Ectodermal cell (in vitro differentiated cells): ENCODE measurements around the gene PIGW.

Source experiments
- H3K27ac ChIP-seq: 2 replicates; pipeline ENCODE4 v1.7.0; 2013; ENCODE audit warnings: mild to moderate bottlenecking, low read depth, low read length; ENCODE audit not compliant: insufficient read depth, poor library complexity, severe bottlenecking
- H3K27me3 ChIP-seq: 2 replicates; pipeline ENCODE4 v1.7.0; 2013; ENCODE audit warnings: mild to moderate bottlenecking, low read length; ENCODE audit not compliant: insufficient read depth, control insufficient read depth, poor library complexity, severe bottlenecking
- H3K36me3 ChIP-seq: one replicate; pipeline ENCODE4 v1.7.0; 2013; ENCODE audit warnings: low read length; ENCODE audit not compliant: control insufficient read depth, insufficient read depth
- H3K4me1 ChIP-seq: one replicate; pipeline ENCODE4 v1.7.0; 2013; ENCODE audit warnings: low read length; ENCODE audit not compliant: control insufficient read depth, insufficient read depth
- H3K4me3 ChIP-seq: 2 replicates; pipeline ENCODE4 v1.7.0; 2013; ENCODE audit warnings: low read depth, low read length, control low read depth; ENCODE audit not compliant: insufficient read depth
- H3K9me3 ChIP-seq: 2 replicates; pipeline ENCODE4 v1.7.0; 2013; ENCODE audit warnings: mild to moderate bottlenecking, low read length, moderate library complexity; ENCODE audit not compliant: control insufficient read depth
- WGBS, 2 experiments: methylation state at CpG; one replicate each; pipeline ENCODE4 v1.1.7; 2013; ENCODE audit warnings: missing lambda C conversion rate in 2 of 2; 5-methylcytosine and 5-hydroxymethylcytosine counted together

The PIGW gene

DNA sequence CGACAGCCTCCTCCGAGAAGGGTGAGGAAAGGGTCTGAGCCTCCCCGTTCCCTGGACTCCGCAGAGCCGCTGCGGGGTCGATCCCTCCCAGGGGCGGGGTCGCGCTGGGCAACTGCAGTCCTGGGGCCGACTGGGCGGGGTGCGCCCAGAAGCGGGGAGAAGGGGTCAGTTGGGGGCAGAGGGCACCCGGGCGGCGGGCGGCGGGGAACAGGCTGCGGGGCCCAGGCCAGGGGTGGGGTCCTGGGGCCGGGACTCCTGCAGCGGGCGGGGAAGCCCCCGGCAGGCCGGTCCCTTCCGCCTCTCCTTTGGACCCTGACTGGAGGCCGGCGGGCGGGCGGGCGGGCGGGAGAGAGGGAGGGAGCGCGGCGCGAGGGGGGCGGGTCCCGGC, 10.3 kb downstream of the PIGW start:
- Histone ChIP-seq H3K27ac (peak overlapping the region; percentile 94), H3K9me3 (no peaks in the 10 kb centered on the region), H3K4me3 (peak overlapping the region; percentile 88), H3K27me3 (no peaks in the 10 kb centered on the region), H3K4me1 (peaks cover 18% of the 10 kb centered on the region), H3K36me3 (no peaks in the 10 kb centered on the region)
- 0 to 1% methylated on average over 38 of the region's 38 CpGs for WGBS, 2 experiments

DNA sequence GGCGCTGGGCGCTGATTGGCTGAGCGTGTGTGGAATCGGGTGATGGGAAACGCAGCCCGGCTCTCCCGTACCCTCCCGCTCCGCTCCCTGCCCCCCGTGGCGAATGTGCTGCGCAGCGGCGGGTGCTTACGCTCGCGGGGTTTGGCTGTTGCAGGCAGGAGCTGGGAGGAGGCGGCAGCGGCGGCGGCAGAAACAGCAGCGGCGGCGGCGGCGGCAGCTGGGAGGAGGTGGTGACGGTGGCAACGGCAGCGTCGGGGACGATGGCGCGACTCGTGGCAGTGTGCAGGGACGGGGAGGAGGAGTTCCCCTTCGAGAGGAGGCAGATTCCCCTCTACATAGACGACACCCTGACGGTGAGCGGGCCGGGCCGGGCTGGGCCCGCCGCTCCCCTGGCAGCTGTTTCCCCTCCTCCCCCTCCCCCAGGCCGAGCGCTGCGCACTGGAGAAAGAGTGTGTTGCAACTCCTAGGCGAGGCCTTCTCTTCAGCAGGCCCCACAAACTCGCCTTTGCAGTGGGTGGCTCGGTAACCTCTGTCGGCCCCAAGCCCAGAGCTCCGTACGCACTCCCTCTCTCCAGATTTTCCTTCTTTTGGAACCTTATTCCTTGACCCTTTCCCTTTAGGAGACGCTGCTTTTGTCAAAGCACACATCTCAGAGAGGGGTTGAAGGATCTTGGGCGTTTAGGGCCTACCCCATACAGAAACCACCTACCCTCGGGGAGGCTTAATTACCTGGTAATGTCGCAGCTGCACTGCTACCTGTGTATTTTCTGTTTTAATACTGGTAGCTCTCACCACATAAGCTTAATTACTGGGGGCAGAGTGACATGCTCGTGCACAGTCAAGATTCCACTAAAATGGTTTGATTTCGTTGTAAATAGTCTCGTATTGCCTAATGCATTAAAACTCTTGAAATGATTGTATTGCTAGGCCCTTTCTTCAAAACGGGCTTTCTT, 11.0 kb downstream of the PIGW start:
- Histone ChIP-seq H3K4me1 (peaks cover 18% of the 10 kb centered on the region), H3K27me3 (no peaks in the 10 kb centered on the region), H3K4me3 (peak overlapping the region; percentile 88), H3K36me3 (no peaks in the 10 kb centered on the region), H3K9me3 (no peaks in the 10 kb centered on the region), H3K27ac (peak overlapping the region; percentile 91)
- 1 to 2% methylated on average over 60 of the region's 60 CpGs for WGBS, 2 experiments

DNA sequence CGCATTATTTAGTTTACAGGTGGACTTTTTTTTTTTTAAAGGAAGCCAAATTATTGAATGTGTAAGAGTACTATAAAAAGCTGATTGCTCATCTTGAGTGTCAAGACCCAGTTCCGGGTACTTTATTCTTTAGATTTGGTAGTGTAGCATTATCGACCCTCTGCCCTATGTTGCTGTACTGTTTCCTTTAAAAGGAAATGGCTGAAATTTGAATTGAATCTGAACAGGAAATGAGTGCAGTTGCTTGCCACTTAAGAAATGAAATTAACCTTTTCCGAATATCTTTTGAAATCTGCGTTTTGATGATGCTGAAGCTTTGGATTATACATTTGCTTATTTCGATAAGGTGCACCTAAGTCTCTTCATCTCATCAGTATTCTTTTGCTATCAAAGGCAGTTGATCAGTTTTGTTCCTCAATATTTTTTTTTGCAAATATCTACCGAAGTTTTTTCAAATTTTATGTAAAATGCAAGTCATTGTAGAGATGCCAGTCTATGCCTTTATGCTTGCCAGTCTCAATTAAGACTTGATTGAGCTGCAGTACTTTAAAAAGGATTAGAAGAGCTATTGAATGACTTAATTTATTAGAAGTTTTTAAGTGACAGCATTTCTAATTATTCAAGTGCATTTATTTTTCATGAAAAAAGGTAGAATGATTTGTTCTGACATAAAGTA, 11.8 kb downstream of the PIGW start:
- H3K4me1 ChIP-seq, result peaks cover 18% of the 10 kb centered on the region

DNA sequence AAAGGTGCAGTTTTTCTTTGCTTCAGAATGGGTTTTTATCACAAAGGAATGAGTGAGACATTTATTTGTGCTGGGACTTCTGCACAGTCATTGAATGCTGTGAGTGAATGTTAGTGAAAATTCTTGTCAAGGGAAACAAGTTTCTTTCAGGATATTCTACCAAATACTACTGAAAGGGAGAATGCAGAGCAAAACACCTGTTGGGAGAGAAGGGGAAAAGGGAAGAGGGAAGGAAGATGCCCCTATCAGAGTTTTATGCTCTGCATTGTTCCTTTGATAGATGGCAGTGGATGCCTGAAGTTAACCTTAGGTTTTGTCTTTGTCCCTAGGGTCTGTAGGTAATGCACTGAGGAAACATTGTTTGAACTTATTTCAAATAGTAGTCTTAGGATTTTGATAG, 13.0 kb downstream of the PIGW start:
- Histone ChIP-seq H3K27ac (no peak overlapping the region), H3K36me3 (no peaks in the 10 kb centered on the region), H3K4me3 (no peak overlapping the region), H3K9me3 (no peaks in the 10 kb centered on the region), H3K4me1 (peaks cover 18% of the 10 kb centered on the region), H3K27me3 (no peaks in the 10 kb centered on the region)

More for the DNA sequence above, 11.8 kb downstream of the PIGW start:
- no peaks in the 10 kb centered on the region for H3K27me3 ChIP-seq
- H3K36me3 ChIP-seq, result no peaks in the 10 kb centered on the region
- peak overlapping the region; percentile 88 for H3K4me3 ChIP-seq
- H3K27ac ChIP-seq, result peak overlapping the region; percentile 91
- WGBS, 2 experiments, result 49% methylated on average over 6 to 7 of the region's 7 CpGs
- no peaks in the 10 kb centered on the region for H3K9me3 ChIP-seq

DNA sequence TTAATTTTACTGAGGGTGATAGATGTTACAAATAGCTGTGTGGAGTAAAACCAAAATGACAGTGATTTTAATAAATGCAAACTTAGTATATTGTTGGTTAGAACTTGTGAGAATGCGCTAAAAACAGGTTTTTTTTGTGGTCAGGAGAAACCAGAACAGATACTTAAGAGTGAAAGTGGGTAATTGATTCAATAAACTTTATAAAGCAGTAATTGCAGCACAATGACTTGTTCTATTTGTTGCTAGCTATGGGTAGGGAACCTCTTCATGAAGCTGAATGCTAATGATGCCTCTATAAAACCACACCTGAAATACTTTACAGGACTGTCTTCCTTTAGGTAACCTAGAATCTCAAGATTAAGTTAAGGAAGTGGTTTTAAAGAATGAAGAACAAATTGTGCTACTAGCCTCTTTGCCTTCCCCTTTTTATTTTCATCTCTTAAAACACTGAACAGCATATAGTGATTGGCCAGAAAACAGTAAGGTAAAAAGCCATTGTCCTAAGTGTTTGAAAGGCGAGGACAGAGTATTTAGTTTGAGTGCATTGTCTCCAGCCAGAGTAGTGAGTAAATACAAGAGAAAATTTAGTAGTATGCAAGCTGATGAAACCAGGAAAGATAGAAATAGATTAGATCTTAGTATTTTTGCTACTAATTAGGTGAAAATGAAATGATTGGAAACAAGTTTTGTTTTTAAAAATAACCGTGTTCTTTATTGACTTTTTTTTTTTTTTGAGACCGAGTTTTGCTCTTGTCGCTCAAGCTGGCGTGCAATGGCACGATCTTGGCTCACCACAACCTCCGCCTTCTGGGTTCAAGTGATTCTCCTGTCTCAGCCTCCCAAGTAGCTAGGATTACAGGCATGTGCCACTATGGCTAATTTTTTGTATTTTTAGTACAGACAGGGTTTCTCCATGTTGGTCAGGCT, 16.0 kb downstream of the PIGW start:
- WGBS, 2 experiments, result 95 to 98% methylated on average over 8 of the region's 8 CpGs
- Histone ChIP-seq H3K36me3 (no peaks in the 10 kb centered on the region), H3K9me3 (no peaks in the 10 kb centered on the region)

DNA sequence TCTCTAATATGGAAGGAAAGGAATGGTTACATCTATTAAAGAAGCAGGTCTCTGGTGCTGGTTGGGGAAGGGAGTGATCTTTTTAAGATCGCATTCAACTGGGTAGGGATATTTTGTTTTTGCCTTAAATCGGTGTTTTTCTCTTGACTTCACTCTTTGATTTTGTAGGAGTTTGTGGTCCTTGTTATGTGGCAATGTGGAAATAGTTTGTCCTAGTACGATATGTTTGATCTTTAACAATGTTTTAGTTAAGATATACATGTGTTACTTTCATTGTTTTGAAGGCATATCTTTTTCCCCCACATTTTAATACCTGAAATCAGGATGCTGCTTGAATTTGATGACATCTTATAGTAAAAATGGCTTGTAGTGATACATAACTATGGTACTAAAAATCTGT, 18.7 kb downstream of the PIGW start:
- Histone ChIP-seq H3K36me3 (peaks cover 14% of the 10 kb centered on the region), H3K9me3 (no peaks in the 10 kb centered on the region), H3K27ac (no peak overlapping the region), H3K4me1 (no peaks in the 10 kb centered on the region), H3K27me3 (no peaks in the 10 kb centered on the region), H3K4me3 (no peak overlapping the region)
- 95 to 98% methylated on average over 2 to 3 of the region's 3 CpGs for WGBS, 2 experiments

More for the DNA sequence above, 16.0 kb downstream of the PIGW start:
- Histone ChIP-seq H3K4me1 (peaks cover 18% of the 10 kb centered on the region), H3K27ac (no peak overlapping the region), H3K4me3 (no peak overlapping the region), H3K27me3 (no peaks in the 10 kb centered on the region)

DNA sequence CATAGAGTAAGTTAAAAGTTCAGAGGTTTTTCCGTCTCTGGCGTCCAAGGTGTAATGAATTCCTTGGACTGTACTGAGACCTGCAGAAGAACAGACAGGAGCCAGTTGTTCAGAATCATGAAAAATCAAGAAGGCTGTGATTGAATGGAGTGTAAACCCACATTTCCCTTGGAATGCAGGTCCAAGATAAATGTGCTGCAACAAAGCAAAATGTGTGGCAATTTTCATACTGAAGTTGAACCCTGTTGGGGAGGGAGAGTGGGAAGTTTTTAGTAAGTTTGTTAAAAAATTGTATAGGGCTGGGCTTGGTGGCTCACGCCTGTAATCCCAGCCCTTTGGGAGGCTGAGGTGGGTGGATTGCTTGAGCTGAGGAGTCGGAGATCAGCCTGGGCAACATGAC, 31.3 kb downstream of the PIGW start:
- Histone ChIP-seq H3K4me3 (no peak overlapping the region), H3K27me3 (no peaks in the 10 kb centered on the region), H3K9me3 (no peaks in the 10 kb centered on the region), H3K27ac (no peak overlapping the region), H3K4me1 (no peaks in the 10 kb centered on the region), H3K36me3 (peaks cover 29% of the 10 kb centered on the region)
- WGBS, 2 experiments, result 93 to 99% methylated on average over 3 to 4 of the region's 4 CpGs

DNA sequence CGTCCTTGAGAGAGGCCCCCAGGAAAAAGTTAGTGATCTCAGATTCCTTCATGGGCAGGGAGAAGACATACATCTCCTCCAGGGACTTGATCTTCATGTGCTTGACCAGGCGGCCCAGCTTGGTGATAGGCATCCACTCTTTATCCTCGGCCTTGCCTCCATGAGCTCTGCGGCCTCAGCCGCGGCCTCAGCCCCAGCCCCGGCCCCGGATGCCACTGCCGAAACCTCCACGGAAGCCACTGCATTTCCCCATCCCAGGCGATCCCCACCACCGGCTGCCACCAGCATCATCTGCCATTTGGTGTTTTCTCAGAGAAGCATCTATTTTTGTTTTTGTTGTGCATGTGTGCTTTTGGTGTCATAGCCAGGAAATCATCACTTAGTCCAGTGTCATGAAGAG, 40.2 kb downstream of the PIGW start:
- peaks cover 20% of the 10 kb centered on the region for H3K36me3 ChIP-seq
- no peak overlapping the region for H3K27ac ChIP-seq
- no peaks in the 10 kb centered on the region for H3K27me3 ChIP-seq
- no peaks in the 10 kb centered on the region for H3K9me3 ChIP-seq
- H3K4me1 ChIP-seq, result no peaks in the 10 kb centered on the region
- H3K4me3 ChIP-seq, result no peak overlapping the region
- 92 to 97% methylated on average over 12 of the region's 12 CpGs for WGBS, 2 experiments

DNA sequence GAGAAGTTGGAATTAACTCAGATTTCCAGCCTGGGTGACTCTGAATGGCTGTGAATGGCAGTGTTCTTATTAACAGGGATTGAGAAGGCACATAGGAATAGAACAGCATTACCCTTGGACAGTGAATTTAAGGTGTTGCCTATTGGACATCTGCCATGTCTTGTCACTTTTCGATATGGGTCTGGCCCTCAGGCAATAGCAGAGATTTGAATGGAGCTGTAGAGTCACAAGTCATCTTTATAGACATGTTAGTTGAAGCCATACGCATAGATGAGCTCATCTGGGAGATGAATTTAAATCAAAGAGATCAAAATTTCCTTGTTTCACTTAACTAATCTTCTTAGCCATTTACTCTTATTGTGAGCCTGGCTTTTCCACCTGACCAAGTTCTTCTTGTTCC, 42.0 kb downstream of the PIGW start:
- Histone ChIP-seq H3K9me3 (no peaks in the 10 kb centered on the region), H3K4me1 (no peaks in the 10 kb centered on the region), H3K27me3 (no peaks in the 10 kb centered on the region), H3K36me3 (peaks cover 27% of the 10 kb centered on the region), H3K27ac (no peak overlapping the region), H3K4me3 (no peak overlapping the region)
- 94 to 95% methylated on average over 2 of the region's 2 CpGs for WGBS, 2 experiments
